Coronary artery (tissue), 2 donors: Measurements from ENCODE around the gene KIAA1671.
A peak's percentile ranks its signal among the peaks of the same experiment; 100 is the strongest.

Experiments
- DNase-seq: peaks from one replicate; pipeline ENCODE4 v3.0.0-alpha.2; 2017; ENCODE audit warnings: low spot score
- H3K27ac ChIP-seq, 2 donors: fragments of 200-600 bp; sonication (generic); one replicate each; pipeline ENCODE4 v1.5.1; 2016 to 2019
- H3K4me3 ChIP-seq: fragments of 200-600 bp; sonication (generic); 2 replicates; pipeline ENCODE4 v1.5.1; 2016; ENCODE audit warnings: mild to moderate bottlenecking, moderate library complexity
- TF ChIP-seq, protein P1 (sequence below): fragments of 200-600 bp; sonication (generic); IDR thresholded peaks from one replicate; pipeline ENCODE4 v1.5.1; 2019; ENCODE audit warnings: antibody characterized with exemption

Gene KIAA1671

DNA sequence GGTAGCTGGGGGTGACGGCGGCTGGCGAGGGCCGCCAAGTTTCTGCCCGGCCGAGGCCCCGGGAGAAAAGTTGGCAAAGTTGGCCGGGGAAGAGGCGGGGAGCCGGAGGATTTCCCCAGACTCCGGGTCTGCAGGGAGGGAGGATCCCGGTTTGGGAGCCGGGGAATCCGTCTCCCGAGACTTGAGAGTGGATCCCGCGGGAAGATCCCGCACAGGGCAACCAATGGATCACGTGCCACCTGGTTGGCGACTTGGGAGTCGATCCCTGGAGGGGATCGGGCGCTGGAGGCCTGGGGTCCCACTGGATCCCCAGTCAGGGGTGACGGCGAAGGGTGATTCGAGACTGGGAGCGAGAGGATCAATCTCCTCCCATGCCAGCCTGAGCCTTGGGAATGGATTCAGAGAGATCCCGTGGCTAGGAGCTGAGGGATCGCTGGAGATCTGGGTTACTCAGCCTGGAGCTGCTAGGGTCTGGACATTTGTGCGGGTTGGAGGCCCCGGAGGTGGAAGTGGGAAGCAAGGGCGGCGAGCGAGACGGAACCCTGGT is 394 bp downstream of the KIAA1671 start:
- DNase-seq = peak; percentile 82
- Histone ChIP-seq H3K27ac (peak overlapping the region; percentile 73 to 81), H3K4me3 (peak overlapping the region; percentile 82)
- TF ChIP-seq, protein P1, sequence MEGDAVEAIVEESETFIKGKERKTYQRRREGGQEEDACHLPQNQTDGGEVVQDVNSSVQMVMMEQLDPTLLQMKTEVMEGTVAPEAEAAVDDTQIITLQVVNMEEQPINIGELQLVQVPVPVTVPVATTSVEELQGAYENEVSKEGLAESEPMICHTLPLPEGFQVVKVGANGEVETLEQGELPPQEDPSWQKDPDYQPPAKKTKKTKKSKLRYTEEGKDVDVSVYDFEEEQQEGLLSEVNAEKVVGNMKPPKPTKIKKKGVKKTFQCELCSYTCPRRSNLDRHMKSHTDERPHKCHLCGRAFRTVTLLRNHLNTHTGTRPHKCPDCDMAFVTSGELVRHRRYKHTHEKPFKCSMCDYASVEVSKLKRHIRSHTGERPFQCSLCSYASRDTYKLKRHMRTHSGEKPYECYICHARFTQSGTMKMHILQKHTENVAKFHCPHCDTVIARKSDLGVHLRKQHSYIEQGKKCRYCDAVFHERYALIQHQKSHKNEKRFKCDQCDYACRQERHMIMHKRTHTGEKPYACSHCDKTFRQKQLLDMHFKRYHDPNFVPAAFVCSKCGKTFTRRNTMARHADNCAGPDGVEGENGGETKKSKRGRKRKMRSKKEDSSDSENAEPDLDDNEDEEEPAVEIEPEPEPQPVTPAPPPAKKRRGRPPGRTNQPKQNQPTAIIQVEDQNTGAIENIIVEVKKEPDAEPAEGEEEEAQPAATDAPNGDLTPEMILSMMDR = no peak

DNA sequence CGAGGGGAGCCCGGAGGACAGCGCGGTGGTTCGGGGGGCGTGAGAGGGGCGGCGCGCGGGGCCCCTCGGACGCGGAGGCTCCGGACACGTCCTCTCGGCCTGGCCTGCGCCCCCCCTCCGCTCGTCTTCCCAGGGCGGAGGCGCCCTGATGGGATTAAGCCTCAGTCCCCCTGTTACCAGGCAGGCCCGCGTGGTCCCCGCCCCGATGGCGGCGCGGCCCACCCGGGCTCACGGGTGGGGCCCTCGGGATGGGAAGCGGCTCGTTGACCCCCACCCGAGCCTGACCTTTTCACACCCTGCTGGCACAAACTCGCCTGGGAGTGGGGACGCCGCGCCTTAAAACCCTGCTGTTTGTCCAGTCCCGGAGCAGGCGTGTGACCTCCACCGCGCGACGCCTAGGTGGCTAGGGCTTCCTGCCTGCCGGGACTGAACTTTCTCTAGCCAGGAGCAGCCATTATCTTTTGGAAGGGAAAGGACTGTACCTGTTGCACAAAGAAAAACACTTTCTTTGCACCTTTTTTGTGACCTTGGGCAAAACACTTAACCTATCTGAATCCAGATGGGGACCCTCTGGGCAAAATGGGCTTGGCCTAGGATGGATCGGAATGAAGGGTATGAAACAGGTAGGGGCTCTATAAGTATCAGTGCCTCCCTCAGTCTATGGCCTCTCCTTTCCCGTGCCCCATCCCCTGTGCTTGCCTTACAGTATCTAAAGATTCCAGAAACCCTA is 1.0 kb downstream of the KIAA1671 start:
- TF ChIP-seq, protein P1 = no peak
- Histone ChIP-seq H3K4me3 (peak overlapping the region; percentile 82), H3K27ac (peak overlapping the region; percentile 73 to 81)
- no peak for DNase-seq

DNA sequence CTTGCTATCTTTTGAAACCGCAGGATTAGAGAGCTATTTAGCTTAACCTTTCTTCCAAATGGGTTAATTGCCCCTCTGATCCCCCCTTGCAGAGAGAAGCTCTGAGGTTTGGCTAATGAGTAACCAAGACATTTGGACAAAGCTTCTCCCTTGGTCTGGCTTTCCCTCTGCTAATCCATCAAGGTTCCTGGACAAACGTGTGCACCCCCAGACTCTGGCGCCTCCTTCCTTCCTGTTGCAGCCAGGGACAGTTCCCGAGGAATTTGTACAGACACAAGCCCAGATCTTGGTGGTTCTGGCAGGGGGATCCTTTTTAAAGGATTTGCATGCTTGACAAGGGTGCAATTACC is 1.6 kb downstream of the KIAA1671 start:
- Histone ChIP-seq H3K27ac (peak overlapping the region in 1 of 2 donors; percentile 81), H3K4me3 (peak overlapping the region; percentile 82)
- no peak for DNase-seq
- TF ChIP-seq, protein P1 = no peak

DNA sequence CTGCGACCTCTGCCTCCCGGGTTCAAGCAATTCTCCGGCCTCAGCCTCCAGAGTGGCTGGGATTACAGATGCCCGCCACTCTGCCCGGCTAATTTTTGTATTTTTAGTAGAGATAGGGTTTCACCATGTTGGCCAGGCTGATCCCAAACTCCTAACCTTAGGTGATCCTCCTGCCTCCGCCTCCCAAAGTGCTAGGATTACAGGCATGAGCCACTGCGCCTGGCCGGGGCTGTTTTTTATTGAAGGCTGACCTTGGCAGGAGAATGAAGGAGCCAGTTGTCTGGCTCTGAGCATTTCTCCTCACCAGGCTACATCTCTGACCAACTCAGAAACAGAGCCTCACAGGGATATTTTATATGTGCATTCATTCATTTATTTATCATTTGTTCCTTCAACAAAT is 2.3 kb downstream of the KIAA1671 start:
- DNase-seq = no peak
- Histone ChIP-seq H3K27ac (no peak overlapping the region), H3K4me3 (no peak overlapping the region)
- TF ChIP-seq, protein P1 = no peak

DNA sequence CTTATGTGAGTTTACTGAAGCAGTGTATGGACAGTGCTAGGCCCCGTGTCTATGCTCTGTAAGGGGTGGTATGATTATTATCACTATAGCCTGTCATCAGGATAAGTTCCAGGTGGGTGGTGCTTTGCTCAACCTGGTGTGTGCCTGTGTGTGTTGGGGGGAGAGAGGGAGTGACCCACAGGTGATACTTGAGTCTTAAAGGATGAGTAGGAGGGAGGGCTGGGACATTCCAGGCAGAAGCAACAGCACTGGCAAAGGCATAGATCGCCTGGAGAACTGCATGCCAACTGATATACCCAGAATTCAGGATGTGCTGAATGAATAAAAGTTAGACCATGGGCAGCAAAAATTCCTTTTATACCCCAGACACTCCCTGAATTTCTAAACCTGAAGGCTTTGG is 4.5 kb downstream of the KIAA1671 start:
- H3K27ac ChIP-seq = no peak overlapping the region
- DNase-seq = no peak
- TF ChIP-seq, protein P1 = no peak
- H3K4me3 ChIP-seq = no peak overlapping the region

DNA sequence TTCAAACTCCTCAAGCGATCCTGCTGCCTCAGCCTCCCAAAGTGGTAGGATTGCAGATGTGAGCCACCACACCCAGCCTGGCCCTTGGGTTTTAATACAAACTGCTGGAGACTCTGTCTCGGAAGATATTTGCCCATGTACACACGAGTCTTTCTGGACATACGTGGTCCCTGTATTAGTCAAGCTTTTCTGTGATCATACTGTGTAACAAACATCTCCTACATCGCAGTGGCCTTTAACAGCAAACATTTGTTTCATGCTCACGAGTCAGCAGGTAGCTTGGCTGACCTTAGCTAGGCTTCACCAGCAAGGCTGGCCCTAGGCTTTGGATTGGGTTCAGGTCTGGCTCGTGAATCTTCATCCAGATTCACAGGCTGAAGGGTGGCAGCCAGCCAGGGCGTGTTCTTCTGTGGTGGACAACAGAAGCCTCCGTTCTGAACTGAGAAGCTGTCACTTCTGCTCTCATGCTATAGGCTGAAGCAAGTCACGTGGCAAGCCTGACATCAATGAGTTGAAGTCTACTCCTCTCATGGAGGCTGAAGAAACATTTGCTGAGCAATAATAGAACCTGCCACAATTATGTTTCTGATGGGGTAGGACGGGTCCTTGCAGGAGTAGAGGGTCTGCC is 8.8 kb downstream of the KIAA1671 start:
- DNase-seq = no peak
- no peak overlapping the region for H3K27ac ChIP-seq
- TF ChIP-seq, protein P1 = no peak

DNA sequence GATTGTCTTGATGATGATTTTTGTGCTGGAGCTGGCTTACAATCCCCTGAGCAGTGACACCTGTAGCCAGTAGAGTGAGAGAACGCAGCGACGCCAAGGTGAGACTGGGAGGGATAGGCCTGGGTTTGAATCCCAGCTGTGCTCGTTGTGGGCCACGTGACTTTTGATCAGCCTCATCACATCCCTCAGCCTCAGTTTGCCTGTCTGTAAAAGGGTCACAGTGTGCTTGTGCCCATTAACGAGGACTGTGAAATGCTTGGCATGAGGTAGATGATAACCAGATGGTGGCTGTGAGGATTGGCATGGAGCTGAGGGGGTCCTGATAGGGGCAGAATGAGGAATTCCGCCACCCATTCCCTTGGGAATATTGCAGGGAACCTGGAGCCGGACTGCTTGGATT is 9.6 kb downstream of the KIAA1671 start:
- DNase-seq = no peak

More for the DNA sequence above, 8.8 kb downstream of the KIAA1671 start:
- H3K4me3 ChIP-seq = no peak overlapping the region

More for the DNA sequence above, 9.6 kb downstream of the KIAA1671 start:
- no peak overlapping the region for H3K4me3 ChIP-seq
- no peak overlapping the region for H3K27ac ChIP-seq
- TF ChIP-seq, protein P1 = no peak
